Trophoblast cell (in vitro differentiated cells and primary cell): Measurements from ENCODE around the gene GUK1.

ENCODE experiments used
- DNase-seq, 2 donors: peaks; one replicate each; pipeline ENCODE4 v3.0.0-alpha.2; 2016
- H2AFZ ChIP-seq: 2 replicates; pipeline ENCODE4 v1.6.1; 2013; ENCODE audit warnings: low read length, moderate library complexity, mild to moderate bottlenecking; ENCODE audit not compliant: insufficient read depth, poor library complexity
- H2AK5ac ChIP-seq: 2 replicates; pipeline ENCODE4 v1.6.1; 2013; ENCODE audit warnings: mild to moderate bottlenecking, low read length
- H2BK120ac ChIP-seq: 2 replicates; pipeline ENCODE4 v1.6.1; 2013; ENCODE audit warnings: low read length, mild to moderate bottlenecking, moderate library complexity; ENCODE audit not compliant: insufficient read depth, poor library complexity
- H2BK12ac ChIP-seq: 2 replicates; pipeline ENCODE4 v1.6.1; 2013; ENCODE audit warnings: mild to moderate bottlenecking, low read length, moderate library complexity
- H2BK5ac ChIP-seq: 2 replicates; pipeline ENCODE4 v1.6.1; 2013; ENCODE audit warnings: low read length, low read depth, moderate library complexity, mild to moderate bottlenecking; ENCODE audit not compliant: poor library complexity
- H3K14ac ChIP-seq: 2 replicates; pipeline ENCODE4 v1.6.1; 2013; ENCODE audit warnings: mild to moderate bottlenecking, low read length
- H3K18ac ChIP-seq: 2 replicates; pipeline ENCODE4 v1.6.1; 2013; ENCODE audit warnings: mild to moderate bottlenecking, low read length
- H3K23ac ChIP-seq: 2 replicates; pipeline ENCODE4 v1.6.1; 2013; ENCODE audit warnings: low read length
- H3K27ac ChIP-seq: 2 replicates; pipeline ENCODE4 v1.5.1; 2013; ENCODE audit warnings: low read depth, mild to moderate bottlenecking, inconsistent platforms, low read length, moderate library complexity
- H3K27me3 ChIP-seq: 2 replicates; pipeline ENCODE4 v1.6.1; 2013; ENCODE audit warnings: inconsistent platforms, mild to moderate bottlenecking, low read length, moderate library complexity; ENCODE audit not compliant: insufficient read depth
- H3K36me3 ChIP-seq, 2 experiments: 1 replicate in 1 of 2; 2 replicates in 1 of 2; pipeline ENCODE4 v1.6.1; 2013; ENCODE audit warnings: low read length in 2 of 2, mild to moderate bottlenecking in 2 of 2, moderate library complexity in 1 of 2; ENCODE audit not compliant: insufficient read depth in 2 of 2, control insufficient read depth in 1 of 2
- H3K4ac ChIP-seq: 2 replicates; pipeline ENCODE4 v1.6.1; 2013; ENCODE audit warnings: low read depth, mild to moderate bottlenecking, low read length, moderate library complexity
- H3K4me1 ChIP-seq, 2 experiments: 1 replicate in 1 of 2; 2 replicates in 1 of 2; pipeline ENCODE4 v1.6.1; 2013; ENCODE audit warnings: low read length in 2 of 2, mild to moderate bottlenecking in 2 of 2, moderate library complexity in 1 of 2; ENCODE audit not compliant: insufficient read depth in 2 of 2, control insufficient read depth in 1 of 2
- H3K4me2 ChIP-seq: 2 replicates; pipeline ENCODE4 v1.6.1; 2013; ENCODE audit warnings: inconsistent platforms, mild to moderate bottlenecking, low read length, moderate library complexity
- H3K4me3 ChIP-seq: 2 replicates; pipeline ENCODE4 v1.5.1; 2013; ENCODE audit warnings: mild to moderate bottlenecking, low read depth, low read length, inconsistent platforms
- H3K79me1 ChIP-seq: one replicate; pipeline ENCODE4 v1.6.1; 2013; ENCODE audit warnings: low read length
- H3K79me2 ChIP-seq: 2 replicates; pipeline ENCODE4 v1.6.1; 2013; ENCODE audit warnings: low read length, mild to moderate bottlenecking; ENCODE audit not compliant: control insufficient read depth, insufficient read depth, poor library complexity
- H3K9ac ChIP-seq: 2 replicates; pipeline ENCODE4 v1.6.1; 2013; ENCODE audit warnings: mild to moderate bottlenecking, low read length
- H3K9me3 ChIP-seq: 2 replicates; pipeline ENCODE4 v1.6.1; 2013; ENCODE audit warnings: low read depth, mild to moderate bottlenecking, control low read depth, inconsistent platforms, low read length; ENCODE audit not compliant: insufficient read depth
- H4K12ac ChIP-seq: 2 replicates; pipeline ENCODE4 v1.6.1; 2013; ENCODE audit warnings: low read depth, mild to moderate bottlenecking, low read length, moderate library complexity
- H4K8ac ChIP-seq: 2 replicates; pipeline ENCODE4 v1.6.1; 2013; ENCODE audit warnings: low read depth, mild to moderate bottlenecking, low read length, moderate library complexity
- H4K91ac ChIP-seq: one replicate; pipeline ENCODE4 v1.6.1; 2013; ENCODE audit warnings: low read depth, mild to moderate bottlenecking, low read length, moderate library complexity
- WGBS: extraction: QIAGEN DNeasy Blood & Tissue Kit; methylation state at CpG from one replicate; pipeline ENCODE4 v1.1.7; 2013; ENCODE audit warnings: missing lambda C conversion rate; ENCODE audit not compliant: insufficient read length, insufficient coverage; ENCODE audit errors: extremely low coverage; 5-methylcytosine and 5-hydroxymethylcytosine counted together

The GUK1 gene

DNA sequence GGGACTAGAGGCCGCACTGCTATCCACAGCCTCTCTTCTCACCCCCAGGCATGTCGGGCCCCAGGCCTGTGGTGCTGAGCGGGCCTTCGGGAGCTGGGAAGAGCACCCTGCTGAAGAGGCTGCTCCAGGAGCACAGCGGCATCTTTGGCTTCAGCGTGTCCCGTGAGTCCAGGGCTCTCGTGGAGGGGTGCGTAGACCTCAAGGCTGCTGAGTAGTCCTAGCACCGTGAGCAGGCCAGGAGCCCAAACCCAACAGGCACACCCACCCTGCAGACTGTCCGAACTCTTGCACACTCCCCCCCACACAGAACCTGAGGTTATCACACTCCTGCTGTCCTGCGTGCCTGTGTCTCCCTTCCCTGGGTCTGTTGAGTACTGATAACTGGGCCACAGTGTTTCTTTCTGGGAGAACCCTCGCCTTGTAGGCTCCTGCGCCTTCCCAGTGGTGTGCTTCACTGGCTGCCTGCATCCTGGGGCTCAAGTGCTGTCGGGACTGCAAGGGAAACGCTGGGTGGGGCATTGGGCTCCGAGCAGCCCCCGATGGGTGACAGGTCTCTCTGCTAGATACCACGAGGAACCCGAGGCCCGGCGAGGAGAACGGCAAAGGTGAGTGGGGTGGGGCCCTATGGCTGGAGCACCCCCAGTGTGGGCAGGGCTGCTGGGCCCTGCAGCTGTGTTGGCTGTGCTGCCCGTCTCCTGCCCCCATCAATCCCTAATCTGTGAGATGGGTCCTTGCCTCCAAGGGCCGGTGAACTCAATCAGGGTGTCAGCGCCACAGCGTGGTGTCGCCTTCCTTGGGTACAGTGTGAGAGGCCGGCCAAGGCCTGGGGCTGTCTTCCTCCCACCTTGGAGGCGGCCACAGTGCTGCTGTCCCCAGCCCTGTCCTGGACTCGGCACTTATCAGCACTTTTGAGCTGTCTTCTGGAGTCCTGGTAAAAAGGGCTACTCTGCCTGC, 5.7 kb downstream of the GUK1 start:
- no peak overlapping the region for H3K23ac ChIP-seq
- H3K9ac ChIP-seq: no peak overlapping the region
- H3K4me3 ChIP-seq: no peak overlapping the region
- no peak overlapping the region for H4K12ac ChIP-seq
- DNase-seq: no peak
- no peak overlapping the region for H4K8ac ChIP-seq
- no peak overlapping the region for H3K27ac ChIP-seq
- H3K27me3 ChIP-seq: no peaks in the 10 kb centered on the region
- peaks cover 26 to 36% of the 10 kb centered on the region in 2 experiments for H3K4me1 ChIP-seq
- WGBS: no CpG with 5 or more reads among the region's 31 CpGs
- no peak overlapping the region for H3K14ac ChIP-seq
- H2AK5ac ChIP-seq: no peak overlapping the region
- no peak overlapping the region for H4K91ac ChIP-seq
- no peak overlapping the region for H2BK5ac ChIP-seq
- peaks cover 29% of the 10 kb centered on the region for H3K79me2 ChIP-seq
- H2BK120ac ChIP-seq: no peak overlapping the region
- H2AFZ ChIP-seq: no peak overlapping the region
- H3K36me3 ChIP-seq: peaks cover 47 to 56% of the 10 kb centered on the region in 2 experiments
- no peak overlapping the region for H2BK12ac ChIP-seq
- H3K4me2 ChIP-seq: no peak overlapping the region
- H3K79me1 ChIP-seq: peaks cover 11% of the 10 kb centered on the region
- no peak overlapping the region for H3K18ac ChIP-seq
- H3K4ac ChIP-seq: peak overlapping the region; percentile 37
- H3K9me3 ChIP-seq: peaks cover 4% of the 10 kb centered on the region

DNA sequence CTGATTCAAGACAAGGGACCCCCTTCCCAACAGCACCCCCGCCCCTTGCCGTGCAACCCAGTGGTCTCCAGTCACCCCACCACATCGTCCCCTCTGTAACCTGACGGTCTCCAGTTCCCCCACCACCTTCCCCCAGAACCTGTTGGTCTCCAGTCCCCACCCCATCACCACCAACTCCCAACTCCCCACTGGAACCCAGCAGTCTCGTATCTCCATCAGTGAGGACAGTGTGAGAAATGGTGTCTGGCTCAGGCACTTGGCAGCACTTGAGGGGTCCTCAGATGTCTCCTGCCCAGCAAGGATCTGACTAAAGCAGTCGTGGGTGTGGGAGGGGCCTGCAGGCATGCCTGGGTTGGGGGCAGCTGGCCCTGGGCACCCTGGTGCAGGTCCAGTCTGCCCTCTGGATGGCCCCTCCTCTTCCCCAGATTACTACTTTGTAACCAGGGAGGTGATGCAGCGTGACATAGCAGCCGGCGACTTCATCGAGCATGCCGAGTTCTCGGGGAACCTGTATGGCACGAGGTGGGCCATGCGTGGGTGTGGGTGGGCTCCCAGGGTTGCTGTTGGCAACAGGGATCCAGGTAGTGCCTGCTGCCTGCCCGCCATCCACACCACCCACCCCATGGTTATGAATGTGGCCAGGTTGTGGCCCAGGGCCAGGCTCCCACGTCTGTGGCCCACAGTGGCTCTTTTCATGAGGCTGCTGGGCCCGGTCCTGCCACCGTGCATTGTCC, 6.5 kb downstream of the GUK1 start:
- Histone ChIP-seq H2AFZ (no peak overlapping the region), H3K79me2 (peaks cover 21% of the 10 kb centered on the region), H2BK120ac (no peak overlapping the region), H4K12ac (no peak overlapping the region), H2BK5ac (no peak overlapping the region), H3K27me3 (no peaks in the 10 kb centered on the region), H3K9ac (no peak overlapping the region), H3K14ac (no peak overlapping the region), H3K79me1 (peaks cover 11% of the 10 kb centered on the region), H3K4me3 (no peak overlapping the region), H3K4me1 (peaks cover 23 to 31% of the 10 kb centered on the region in 2 experiments), H3K27ac (no peak overlapping the region), H4K91ac (no peak overlapping the region), H3K9me3 (peaks cover 4% of the 10 kb centered on the region), H2BK12ac (no peak overlapping the region), H3K18ac (no peak overlapping the region), H3K36me3 (peaks cover 45 to 55% of the 10 kb centered on the region in 2 experiments), H3K4me2 (no peak overlapping the region), H3K23ac (no peak overlapping the region), H4K8ac (no peak overlapping the region), H2AK5ac (no peak overlapping the region), H3K4ac (no peak overlapping the region)
- no CpG with 5 or more reads among the region's 18 CpGs for WGBS
- DNase-seq: no peak

DNA sequence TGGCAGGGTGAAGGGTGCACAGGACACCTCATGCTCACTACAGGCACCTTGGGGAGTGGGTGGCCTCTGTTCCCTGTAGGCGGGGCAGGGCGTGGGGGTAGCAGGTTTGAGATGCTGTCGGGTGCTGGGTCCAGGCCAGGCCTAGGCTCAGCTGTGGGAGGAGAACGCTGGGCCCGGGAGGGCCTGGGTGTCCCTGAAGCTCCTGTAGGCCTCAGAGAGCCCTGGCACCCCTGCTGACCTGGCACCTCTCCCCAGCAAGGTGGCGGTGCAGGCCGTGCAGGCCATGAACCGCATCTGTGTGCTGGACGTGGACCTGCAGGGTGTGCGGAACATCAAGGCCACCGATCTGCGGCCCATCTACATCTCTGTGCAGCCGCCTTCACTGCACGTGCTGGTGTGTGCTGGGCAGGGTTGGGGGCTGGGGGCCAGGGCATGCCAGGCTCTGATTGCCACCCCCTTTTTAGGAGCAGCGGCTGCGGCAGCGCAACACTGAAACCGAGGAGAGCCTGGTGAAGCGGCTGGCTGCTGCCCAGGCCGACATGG, 7.1 kb downstream of the GUK1 start:
- Histone ChIP-seq H3K79me2 (peaks cover 14% of the 10 kb centered on the region), H3K27ac (no peak overlapping the region), H4K91ac (no peak overlapping the region), H2AFZ (no peak overlapping the region), H4K8ac (no peak overlapping the region), H2AK5ac (no peak overlapping the region), H3K4me2 (no peak overlapping the region), H3K79me1 (peaks cover 11% of the 10 kb centered on the region), H3K9me3 (peaks cover 4% of the 10 kb centered on the region), H3K14ac (no peak overlapping the region), H2BK5ac (no peak overlapping the region), H3K23ac (no peak overlapping the region), H3K18ac (no peak overlapping the region), H3K4ac (no peak overlapping the region), H3K4me1 (peaks cover 22 to 25% of the 10 kb centered on the region in 2 experiments), H3K9ac (no peak overlapping the region), H2BK120ac (no peak overlapping the region), H4K12ac (no peak overlapping the region), H2BK12ac (no peak overlapping the region), H3K27me3 (no peaks in the 10 kb centered on the region), H3K4me3 (no peak overlapping the region), H3K36me3 (peaks cover 38 to 49% of the 10 kb centered on the region in 2 experiments)
- no peak for DNase-seq
- WGBS: no CpG with 5 or more reads among the region's 20 CpGs

DNA sequence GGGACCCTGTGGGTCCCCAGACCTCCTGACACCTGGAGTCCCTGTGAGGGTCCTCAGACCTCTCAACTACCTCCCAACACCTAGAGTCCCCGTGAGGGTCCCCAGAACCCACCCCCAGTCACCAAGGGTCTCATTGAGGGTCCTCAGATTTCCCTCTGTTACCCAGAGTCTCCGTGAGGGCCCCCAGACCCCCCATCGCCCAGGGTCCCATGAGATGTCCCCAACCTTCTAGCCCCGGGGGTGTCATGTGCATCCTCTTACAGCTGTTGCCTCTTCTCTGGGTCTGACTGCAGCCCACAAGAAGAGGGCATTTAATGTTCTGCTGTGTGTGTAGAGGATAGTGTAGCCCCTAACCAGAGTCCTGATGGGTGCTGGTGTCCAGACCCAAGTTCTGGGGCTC, 7.7 kb downstream of the GUK1 start:
- Histone ChIP-seq H3K9me3 (peaks cover 4% of the 10 kb centered on the region), H2BK5ac (no peak overlapping the region), H3K36me3 (peaks cover 37 to 44% of the 10 kb centered on the region in 2 experiments), H2AFZ (no peak overlapping the region), H3K4me3 (no peak overlapping the region), H3K9ac (no peak overlapping the region), H3K23ac (no peak overlapping the region), H3K4me2 (no peak overlapping the region), H3K27ac (no peak overlapping the region), H2AK5ac (no peak overlapping the region), H3K14ac (no peak overlapping the region), H4K12ac (no peak overlapping the region), H3K79me1 (peaks cover 11% of the 10 kb centered on the region), H3K4me1 (peaks cover 22 to 23% of the 10 kb centered on the region in 2 experiments), H3K27me3 (no peaks in the 10 kb centered on the region), H3K18ac (no peak overlapping the region), H2BK12ac (no peak overlapping the region), H4K8ac (no peak overlapping the region), H4K91ac (no peak overlapping the region), H3K4ac (no peak overlapping the region), H2BK120ac (no peak overlapping the region), H3K79me2 (peaks cover 10% of the 10 kb centered on the region)
- no peak for DNase-seq
- WGBS: no CpG with 5 or more reads among the region's 4 CpGs
